GM19351 (cell line): ENCODE results near the gene IL22.
A peak's percentile ranks its signal among the peaks of the same experiment; 100 is the strongest.

Source experiments
- ATAC-seq: cut with Tn5 transposase; IDR thresholded peaks from one replicate; pipeline ENCODE4 v1.9.1; 2021; ENCODE audit warnings: mild to moderate bottlenecking, moderate library complexity; ENCODE audit not compliant: unreplicated experiment

Gene IL22, protein sequence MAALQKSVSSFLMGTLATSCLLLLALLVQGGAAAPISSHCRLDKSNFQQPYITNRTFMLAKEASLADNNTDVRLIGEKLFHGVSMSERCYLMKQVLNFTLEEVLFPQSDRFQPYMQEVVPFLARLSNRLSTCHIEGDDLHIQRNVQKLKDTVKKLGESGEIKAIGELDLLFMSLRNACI

DNA sequence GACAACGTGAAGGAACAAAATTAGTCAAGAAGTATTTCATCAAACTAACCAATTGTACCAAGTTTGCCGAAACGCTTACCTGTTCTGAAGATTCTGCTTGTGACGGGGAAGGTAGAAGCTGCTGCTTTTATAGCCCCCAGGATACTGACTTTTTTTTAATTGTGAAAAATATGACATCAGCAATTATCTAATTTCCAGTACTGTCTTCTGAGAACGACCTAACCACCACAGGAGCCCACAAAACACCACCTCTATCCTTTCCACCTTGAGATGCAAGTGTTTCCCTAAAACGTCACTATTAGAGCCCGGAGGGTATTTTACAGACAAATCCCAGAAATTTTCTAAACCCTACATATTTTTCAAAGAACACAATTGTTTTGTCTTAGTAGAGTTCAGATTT is at the start of gene IL22:
IL22 (minus strand) TSS at position 101 of the 400 bp plus-strand sequence. CDS start 156 bp downstream, outside the sequence.
- ATAC-seq, result no peak

DNA sequence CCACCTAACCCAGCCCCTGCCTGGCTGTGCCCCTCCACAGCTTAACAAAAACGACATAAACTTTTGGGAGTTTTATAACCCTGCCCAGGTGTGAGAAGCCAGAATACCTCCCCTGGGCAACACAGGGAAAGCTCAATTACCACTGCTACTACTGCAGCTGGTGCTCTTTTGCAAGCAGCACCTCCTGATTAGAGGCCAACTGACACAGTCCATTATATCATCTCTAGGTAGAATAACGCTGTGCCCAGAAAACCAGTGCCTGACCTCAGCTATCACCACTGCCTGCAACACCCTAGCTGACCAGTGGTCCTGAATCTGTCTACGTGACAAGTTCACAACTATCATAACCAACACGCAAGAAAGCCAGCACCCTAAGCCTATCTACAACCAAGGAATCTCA is 44.5 kb upstream of the IL22 start:
- no peak for ATAC-seq

DNA sequence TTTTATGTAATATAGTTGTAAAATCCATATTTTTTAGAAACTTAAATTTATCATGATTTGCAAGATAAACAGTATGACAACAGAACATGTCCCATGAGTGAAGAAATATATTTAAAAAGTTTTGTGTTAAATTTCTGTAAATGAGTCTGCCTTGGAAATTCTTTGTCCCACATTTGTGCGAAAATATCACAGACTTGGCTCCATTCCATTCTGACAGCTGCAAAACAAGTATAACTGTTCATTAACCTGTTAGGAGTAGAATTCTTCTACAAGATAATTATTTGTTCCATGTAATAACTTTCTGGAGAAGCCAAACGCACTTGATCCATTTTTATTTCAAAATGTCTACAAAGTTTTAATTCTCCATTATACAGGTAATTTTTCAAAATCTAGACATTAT is 40.8 kb upstream of the IL22 start:
- ATAC-seq, result no peak

DNA sequence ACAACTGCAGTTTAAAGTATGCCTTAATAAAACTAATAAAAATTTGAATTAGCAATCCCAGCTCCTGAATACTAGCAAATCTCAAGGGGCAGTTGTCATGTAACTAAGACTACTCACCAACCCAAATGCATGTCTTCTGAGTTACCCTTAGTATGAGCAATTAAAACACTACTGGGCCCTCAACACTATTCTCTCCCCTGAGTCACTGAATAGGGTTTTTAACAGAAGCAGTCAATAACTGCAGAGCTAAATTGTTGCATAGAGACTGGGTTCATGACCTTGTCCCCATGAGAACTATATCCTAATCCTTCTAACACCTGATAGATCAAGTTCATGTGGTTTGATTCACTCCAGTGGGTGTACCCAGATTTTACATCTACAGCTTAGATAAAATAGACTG is 39.9 kb upstream of the IL22 start:
- no peak for ATAC-seq

DNA sequence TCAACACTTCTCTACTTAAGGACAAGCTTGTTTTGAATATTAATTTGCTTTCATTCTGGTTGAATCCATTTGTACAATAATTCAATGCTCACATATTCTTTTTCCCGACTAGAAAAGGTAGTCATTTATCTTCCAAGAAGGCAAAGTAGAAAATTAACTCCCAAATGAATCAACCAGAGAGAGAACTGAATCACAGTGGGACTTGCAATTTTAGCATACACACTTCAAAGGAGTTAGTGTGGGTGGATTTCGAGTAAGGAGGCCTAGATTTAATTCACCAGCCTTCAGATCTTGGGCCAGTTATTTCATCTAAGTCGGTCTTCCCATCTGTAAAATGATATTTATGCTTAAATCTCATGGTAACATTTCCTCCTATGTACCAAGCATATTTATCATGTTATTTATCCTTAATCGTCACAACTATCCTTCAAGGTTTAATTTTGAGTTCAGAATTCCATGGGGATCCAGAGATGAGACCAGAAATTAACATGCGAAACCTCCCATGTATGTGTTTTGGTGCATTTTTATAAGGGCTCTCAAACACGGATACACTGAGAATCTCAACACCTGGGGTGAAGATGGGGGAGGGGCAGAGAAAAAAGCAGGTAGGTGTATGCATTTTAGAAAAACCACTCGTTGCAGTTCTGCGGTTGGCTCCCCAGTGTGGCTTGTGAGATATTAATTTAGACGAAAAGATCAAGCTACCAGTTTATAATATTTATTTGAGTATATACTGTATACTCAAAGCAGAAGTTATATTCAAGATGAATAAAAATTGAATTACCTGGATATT is 38.9 kb upstream of the IL22 start:
- ATAC-seq, result no peak

DNA sequence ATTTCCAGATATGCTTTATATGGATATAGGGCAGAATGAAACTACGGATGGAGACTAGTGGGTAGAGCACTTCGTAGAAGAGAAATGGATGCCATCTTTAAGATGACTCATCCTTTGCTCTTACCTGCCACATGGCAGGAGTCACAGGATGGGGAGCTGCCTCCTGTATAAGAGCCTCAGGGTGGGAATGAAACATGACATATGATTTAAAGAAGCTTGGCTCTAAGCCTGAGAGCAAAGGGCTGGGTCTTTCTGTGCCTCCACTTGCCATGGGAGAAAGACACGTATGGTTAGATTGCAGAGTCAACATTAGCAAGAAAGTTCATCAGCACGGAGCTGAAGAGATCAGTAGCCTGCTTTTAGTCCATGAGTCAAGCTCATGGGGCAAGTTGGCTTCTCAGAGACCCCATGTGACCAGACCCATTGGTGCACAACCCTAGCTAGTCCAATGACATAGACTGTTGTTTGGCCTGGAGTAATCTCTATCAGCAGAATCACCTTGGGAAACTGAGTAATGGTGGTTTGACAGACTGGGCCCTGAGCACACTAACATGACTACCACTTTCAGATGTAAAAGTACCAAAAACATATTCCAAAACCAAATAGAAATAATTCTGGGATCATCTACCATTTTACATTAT is 38.1 kb upstream of the IL22 start:
- no peak for ATAC-seq

DNA sequence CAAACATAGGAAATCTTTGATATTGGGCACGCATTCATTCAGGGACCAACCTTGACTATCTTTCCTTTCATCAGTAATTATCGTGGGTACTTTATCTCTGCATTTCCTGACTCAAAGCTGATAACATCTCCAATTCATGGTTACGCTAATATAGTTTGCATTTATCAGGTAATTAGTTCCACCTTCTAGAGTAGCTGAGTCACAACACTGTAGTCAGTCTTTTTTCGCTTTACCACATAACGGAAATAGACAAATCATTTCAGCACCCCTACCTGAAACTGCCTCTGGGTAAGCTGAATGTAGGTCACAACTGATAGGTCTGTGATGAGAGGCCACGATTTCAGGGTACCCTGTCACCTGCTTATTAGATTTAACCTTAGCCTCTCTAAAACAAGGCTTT is 36.7 kb upstream of the IL22 start:
- peak; percentile 100 for ATAC-seq

DNA sequence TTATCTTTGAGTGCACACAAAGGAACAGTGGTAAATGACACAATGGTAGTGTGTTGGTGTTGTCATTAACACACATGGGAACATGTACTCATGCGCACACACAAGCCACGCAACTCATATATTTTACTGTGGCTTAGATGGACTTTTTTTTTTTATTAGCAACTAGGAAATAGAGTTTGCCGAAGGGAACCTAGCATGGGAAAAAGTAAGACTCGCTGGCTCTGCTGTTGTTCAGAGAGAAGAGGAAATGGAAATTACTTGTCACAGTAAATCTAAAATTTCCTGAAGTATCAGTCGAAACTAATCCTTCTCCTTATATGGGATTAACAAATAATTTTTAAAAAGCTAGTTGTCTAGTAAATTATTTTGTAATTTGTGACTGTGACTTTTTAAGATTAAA is 33.7 kb upstream of the IL22 start:
- no peak for ATAC-seq

DNA sequence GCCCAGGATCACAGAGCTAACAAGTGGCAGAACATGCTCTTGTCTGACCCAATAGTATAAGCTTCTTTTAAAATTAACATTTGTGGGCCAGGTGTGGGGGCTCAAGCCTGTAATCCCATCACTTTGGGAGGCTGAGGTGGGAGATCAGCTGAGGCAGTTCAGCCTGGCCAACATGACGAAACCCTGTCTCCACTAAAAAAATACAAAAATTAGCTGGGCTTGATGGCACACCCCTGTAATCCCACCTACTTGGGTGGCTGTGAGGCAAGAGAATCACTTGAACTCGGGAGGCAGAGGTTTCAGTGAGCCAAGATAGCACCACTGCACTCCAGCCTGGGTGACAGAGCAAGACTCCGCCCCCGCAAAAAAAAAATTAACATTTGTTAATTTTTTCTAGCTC is 33.0 kb upstream of the IL22 start:
- no peak for ATAC-seq

DNA sequence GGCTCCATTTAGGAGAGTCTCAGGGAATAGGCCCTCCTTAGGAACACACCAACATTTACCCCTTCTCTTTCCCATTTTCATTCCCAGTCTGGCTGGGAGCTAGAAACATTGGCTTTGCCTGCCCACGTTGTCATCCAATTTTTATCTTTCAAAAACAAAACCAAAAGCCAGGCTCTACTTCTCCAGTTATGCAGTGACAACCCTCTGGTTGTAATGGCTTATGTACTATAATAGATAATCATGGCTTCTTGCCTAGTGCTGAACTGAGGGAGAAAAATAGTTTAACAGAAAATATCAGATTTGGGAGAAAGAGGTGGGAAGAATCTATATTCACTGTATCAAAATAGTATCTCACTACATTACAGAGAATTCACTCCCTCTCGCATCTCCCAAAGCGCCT is 32.1 kb upstream of the IL22 start:
- no peak for ATAC-seq

DNA sequence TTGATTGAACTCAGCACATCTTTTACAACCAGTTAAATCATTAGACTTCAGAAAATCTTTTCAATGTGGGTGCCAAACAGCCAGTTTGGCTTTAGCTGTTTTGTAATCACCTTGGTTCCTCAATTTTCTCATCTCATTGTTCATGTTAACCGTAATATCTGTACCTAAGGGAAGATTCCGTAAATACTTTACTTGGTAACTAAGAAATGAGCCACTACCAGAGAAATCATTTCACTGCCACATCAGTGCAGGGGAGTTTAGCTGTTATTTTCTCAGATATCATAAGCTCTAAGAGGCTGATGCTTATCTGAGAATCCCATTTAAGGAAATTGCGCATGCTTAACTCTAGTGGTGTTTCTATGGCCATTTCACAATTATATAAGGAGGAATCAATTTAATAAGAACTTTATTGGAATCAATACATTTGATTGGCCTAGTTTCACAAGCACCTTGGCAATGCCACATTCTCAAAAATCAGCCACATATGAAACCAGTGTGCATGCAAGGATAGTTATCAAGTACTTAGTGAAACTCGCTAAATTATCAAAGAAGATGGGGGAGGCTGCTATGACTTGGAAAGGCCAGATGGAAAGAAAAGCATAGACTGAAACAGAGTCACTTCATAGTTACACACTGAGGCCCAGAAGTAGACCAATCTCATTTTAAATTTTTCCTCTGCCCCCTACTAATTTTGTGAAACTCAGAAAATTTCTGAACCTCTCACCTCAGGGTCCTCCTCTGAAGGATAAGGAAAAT is 28.1 kb upstream of the IL22 start:
- no peak for ATAC-seq

DNA sequence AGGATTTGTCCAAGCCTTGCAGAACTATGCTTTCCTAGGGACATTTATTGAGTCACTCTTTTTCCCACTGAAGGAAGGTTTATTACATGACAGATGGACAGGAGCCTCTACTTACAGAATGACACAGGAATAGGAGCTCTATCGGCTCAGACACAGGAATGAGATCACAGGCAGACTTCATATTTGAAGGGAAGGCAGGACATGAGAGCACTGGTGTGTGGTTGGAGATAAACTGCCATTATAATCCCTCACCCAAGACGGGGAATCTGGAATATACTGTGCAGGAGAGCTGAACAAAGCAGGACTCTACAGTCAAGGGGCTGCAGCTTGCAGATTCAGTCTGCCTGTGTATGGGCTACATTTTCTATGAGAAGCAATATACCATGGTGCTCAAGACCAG is 26.8 kb upstream of the IL22 start:
- no peak for ATAC-seq

DNA sequence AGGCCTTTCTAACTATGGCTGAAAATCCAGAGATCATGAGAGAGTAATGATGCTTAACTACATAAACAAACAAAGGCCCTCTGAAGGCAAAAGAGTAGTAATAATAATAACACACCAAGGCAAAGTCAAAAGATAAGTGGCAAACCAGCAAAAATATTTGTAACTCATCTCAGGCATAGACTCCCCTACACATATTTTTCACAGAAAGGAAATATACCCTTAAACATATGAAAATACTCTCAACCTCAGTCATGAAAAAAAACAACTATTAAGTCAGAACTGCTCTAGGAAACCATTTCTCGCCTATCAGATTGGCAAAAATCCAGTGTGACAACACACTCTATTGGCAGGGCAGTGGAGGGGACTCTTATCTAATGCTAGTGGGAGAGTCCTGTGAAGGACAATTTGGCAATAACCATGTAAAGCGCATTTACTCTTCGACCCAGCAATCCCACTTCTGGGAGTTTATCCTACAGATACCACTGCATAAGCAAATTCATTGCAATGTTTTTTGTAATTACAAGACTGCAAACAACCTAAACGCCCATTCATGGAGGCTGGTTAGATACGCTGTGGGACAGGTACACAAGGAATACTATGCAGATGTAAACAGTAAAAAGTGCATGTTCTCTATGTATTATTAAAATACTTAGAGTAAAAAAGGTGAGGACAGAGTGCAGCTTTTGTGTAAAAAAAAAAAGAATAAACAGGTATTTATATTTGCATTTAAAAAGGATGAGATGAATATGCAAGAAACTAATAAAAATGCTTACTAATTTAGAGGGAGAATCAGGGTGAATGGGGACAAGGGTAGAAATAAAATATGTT is 26.0 kb upstream of the IL22 start:
- no peak for ATAC-seq

DNA sequence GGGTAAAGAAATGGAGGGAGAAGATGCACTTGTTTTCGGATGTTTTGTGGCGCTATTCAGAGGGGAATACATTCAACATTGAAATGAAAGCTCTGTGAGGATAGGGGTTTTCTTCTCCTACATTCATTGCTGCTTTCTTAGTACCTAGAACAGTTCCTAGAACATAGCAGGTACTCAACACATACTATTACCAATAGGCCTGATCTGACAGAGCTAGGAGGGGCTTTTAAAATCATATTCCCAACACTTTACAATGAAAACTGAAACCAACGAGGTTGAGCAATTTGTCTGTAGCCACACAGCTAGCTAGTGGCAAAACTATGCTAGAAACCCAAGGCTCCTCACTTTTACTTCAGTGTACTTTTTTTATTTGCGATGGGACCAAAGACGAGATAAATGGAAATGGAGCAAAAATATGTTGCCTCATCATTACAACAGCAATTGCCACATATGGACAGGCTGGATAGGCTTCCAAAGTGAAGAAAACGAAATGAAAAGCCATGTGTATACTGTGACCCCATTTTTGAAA is 23.1 kb upstream of the IL22 start:
- no peak for ATAC-seq

DNA sequence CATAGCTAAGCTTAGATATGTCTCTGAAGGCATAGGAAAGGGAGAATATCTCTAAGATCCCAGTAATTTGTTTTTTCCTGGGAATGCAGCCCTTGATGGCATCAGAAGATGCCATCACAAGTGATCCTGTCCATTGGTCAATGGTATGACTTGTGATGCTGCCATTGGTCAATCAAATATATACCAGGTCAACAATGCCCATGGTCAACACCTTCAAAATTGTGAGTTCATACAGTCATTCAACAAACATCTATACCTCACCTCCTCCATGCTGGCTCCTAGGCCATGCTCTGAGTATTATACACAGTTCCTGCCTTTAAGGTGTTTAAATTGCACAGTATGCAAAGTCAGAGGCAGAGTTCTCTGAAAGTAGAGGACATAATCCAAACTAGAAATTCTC is 19.3 kb upstream of the IL22 start:
- ATAC-seq, result no peak

DNA sequence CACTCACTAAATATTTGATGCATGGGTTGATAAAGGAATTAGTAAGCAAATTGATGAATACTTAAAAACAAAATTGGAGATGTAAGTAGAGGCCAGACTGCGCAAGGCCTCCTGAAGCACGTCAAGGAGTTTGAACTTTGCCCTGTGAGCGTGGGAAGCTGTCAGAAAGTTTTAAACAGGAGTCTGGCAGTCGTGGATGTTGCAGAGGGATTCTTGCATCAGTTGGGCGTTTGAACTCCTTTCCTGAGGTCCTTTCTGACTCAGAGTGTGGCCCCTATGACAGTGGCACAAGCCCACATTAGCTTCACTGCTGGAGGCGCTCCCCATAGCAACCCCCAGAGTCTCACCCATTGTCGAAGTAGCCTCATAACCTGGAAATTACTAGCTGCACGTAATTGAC is 17.9 kb upstream of the IL22 start:
- ATAC-seq, result no peak

DNA sequence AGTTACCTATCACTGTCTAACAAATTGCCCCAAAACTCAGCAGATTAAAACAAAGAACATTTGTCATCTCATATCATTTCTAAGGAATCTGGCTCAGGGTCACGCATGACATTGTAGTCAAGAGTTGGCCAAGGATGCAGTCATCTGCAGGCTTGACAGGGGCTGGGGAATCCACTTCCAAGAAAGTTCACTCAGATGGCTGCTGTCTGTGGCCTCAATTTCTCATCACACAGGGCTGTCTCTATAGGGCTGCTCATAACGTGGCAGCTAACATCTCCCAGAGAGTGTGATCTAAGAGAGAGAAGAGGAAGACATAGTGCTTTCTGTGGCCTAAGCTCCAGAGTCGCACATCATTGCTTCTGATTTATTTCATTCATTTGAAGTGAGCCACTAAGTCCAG is 17.0 kb upstream of the IL22 start:
- ATAC-seq, result no peak

DNA sequence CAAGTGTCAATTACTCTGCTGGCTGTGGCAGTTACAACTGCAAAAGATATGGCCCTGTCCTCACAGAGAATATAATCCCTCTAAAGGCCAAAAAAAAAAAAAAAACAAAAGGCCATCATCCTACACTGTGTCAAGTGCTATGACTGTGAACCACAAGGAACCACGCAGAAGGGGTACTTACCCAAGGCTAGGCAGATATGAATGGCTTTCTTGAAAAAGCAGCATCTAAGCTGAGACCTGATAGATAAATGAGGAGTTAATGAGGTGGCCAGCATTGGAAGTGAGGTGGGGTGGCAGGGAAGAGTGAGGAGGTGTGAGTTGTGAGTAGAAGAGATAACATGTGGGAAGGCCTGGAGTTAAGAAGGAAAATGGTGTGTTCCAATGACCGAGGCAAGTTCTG is 16.4 kb upstream of the IL22 start:
- ATAC-seq, result no peak

DNA sequence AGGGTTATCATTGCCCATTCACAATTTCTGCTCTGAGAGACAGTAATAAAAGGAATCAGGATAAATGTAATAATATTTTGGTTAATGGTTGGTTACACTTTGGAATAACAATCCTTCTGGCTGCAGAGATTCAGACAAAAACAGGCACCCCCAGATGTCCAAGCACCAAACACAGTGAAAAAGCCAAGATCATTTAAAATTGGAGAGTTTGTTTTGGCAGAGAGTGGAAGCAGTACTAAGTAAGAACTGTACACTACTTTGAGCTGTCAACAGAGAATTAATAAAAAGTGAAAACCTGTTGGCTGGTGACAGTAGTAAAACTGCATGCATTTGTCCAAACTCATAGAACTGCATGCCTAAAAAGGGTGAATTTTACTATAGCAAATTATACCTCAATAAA is 15.6 kb upstream of the IL22 start:
- no peak for ATAC-seq

DNA sequence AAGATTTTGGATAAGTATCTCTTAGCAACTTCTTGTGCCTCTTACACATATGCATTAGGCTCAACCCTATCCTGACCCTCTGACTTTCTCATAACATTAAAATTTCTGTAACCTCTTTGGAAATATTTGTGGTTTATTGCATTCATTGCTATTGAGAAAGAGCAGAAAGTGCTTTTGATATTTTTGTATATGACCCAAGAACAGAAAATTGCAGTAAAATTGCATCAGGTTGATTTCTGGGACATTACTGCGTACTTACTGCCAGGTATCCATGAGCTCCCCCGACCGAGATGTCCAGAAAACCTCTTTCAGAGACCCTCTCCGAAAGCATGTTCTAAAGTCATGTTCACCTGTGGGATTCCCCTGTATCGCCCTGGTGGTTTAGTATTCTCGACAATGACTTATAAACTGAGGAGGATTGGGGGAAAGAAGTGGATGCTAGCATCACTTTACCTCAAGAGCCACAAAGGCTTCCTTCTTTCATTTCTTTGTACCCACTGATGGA is 14.5 kb upstream of the IL22 start:
- ATAC-seq, result no peak
